Liver (tissue), 3 donors: ENCODE measurements around the gene NKRF.

Source experiments
- CTCF ChIP-seq: fragments of 150-350 bp; IDR thresholded peaks from 2 replicates; pipeline ENCODE4 v1.5.1; 2017; ENCODE audit warnings: improper control_type of control experiment, low read depth, low read length; ENCODE audit not compliant: missing input control
- FOXA1 ChIP-seq: IDR thresholded peaks from 2 replicates; pipeline ENCODE4 v1.6.1; 2016; ENCODE audit warnings: antibody characterized with exemption
- RAD21 ChIP-seq, 2 donors: IDR thresholded peaks; 2 replicates each; pipeline ENCODE4 v1.6.1; 2016; ENCODE audit warnings: antibody characterized with exemption in 2 of 2, mild to moderate bottlenecking in 2 of 2
- REST ChIP-seq: IDR thresholded peaks from 2 replicates; pipeline ENCODE4 v1.6.1; 2016; ENCODE audit warnings: antibody characterized with exemption, mild to moderate bottlenecking
- SP1 ChIP-seq: IDR thresholded peaks from 2 replicates; pipeline ENCODE4 v1.6.1; 2018; ENCODE audit warnings: antibody characterized with exemption, mild to moderate bottlenecking
- TAF1 ChIP-seq: conservative IDR thresholded peaks from 2 replicates; pipeline ENCODE4 v1.6.1; 2016; ENCODE audit warnings: antibody characterized with exemption, mild to moderate bottlenecking
- YY1 ChIP-seq: IDR thresholded peaks from 2 replicates; pipeline ENCODE4 v1.6.1; 2016; ENCODE audit warnings: antibody characterized with exemption, mild to moderate bottlenecking
- ZBTB33 ChIP-seq: IDR thresholded peaks from 2 replicates; pipeline ENCODE4 v1.6.1; 2016; ENCODE audit warnings: antibody characterized with exemption
- donor health status: healthy.
- donor health status: healthy.

- no peak for TF ChIP-seq ZBTB33
- no peak for TF ChIP-seq TAF1
- no peak for TF ChIP-seq CTCF
- TF ChIP-seq REST = no peak
- TF ChIP-seq RAD21 (IDR thresholded peaks at IDR 0.05) = no peak
- TF ChIP-seq YY1 = no peak
- no peak for TF ChIP-seq SP1
- TF ChIP-seq FOXA1 = no peak
Observed at GRCh38 chrX:119625843-119626242, 19.6 kb upstream of the NKRF start.
